NCI-H2107 treated with DMSO at 0.1 percent for 48 hours (cell line): Measurements from ENCODE around the gene ST7.
"Not testable (repeated sequence)": the region's sequence is repeated elsewhere in the genome, so short reads cannot be mapped to it uniquely, and the experiment has no call there.

Experiments used
- DNase-seq: peaks from one replicate; lab custom pipeline; 2025; ENCODE audit not compliant: unreplicated experiment; lab: John Stamatoyannopoulos, UW

Gene ST7

GRCh38 chr7:116971869-116972268, 18.6 kb downstream of the ST7 start:
- DNase-seq = no peak

GRCh38 chr7:116975024-116975423, 21.7 kb downstream of the ST7 start:
- DNase-seq = not testable (repeated sequence)

- no peak for DNase-seq
These were observed 23.9 kb downstream of the ST7 start for GRCh38 chr7:116977172-116977571.

- DNase-seq = no peak
These were observed 24.7 kb downstream of the ST7 start for GRCh38 chr7:116978006-116978405.

- DNase-seq = no peak
These were observed 26.1 kb downstream of the ST7 start for GRCh38 chr7:116979430-116979829.

- DNase-seq = no peak
These were observed 27.1 kb downstream of the ST7 start for GRCh38 chr7:116980354-116980753.

GRCh38 chr7:116981939-116982338, 28.6 kb downstream of the ST7 start:
- DNase-seq = no peak

- no peak for DNase-seq
These were observed 31.2 kb downstream of the ST7 start for GRCh38 chr7:116984511-116984910.

- DNase-seq = peak; percentile 54
These were observed 31.6 kb downstream of the ST7 start for GRCh38 chr7:116984917-116985316.

- DNase-seq = no peak
These were observed 32.3 kb downstream of the ST7 start for GRCh38 chr7:116985575-116985974.

- no peak for DNase-seq
These were observed 33.6 kb downstream of the ST7 start for GRCh38 chr7:116986611-116987565.

- DNase-seq = peak; percentile 50
These were observed 35.2 kb downstream of the ST7 start for GRCh38 chr7:116988363-116988989.

GRCh38 chr7:116990056-116990455, 36.8 kb downstream of the ST7 start:
- DNase-seq = no peak

- DNase-seq = no peak
These were observed 37.9 kb downstream of the ST7 start for GRCh38 chr7:116991233-116991632.

GRCh38 chr7:116994611-116995010, 41.3 kb downstream of the ST7 start:
- no peak for DNase-seq

GRCh38 chr7:116997972-116998371, 44.7 kb downstream of the ST7 start:
- DNase-seq = no peak

GRCh38 chr7:116998567-116999175, 45.4 kb downstream of the ST7 start:
- no peak for DNase-seq

GRCh38 chr7:116999311-116999710, 46.0 kb downstream of the ST7 start:
- DNase-seq = no peak

- peak; percentile 87 for DNase-seq
These were observed 48.0 kb downstream of the ST7 start for GRCh38 chr7:117001283-117001682.

GRCh38 chr7:117004899-117005298, 51.6 kb downstream of the ST7 start:
- no peak for DNase-seq

GRCh38 chr7:117005449-117005848, 52.1 kb downstream of the ST7 start:
- no peak for DNase-seq
